Measurements from ENCODE around the gene FMNL2.

FMNL2 gene

GRCh38 chr2:152600697-152601096, 265.7 kb downstream of the FMNL2 start (continued):
- TF ChIP-seq ZNF518A (tag by site-specific recombination; conservative IDR thresholded peaks at IDR 0.05; ENCODE audit: low read depth), result no peak
- no peak for TF ChIP-seq ZNF155 (tag by site-specific recombination; IDR thresholded peaks at IDR 0.05)
- no peak for TF ChIP-seq ZNF791 (tag by site-specific recombination; IDR thresholded peaks at IDR 0.05)
- TF ChIP-seq ZNF707 (tag by site-specific recombination; IDR thresholded peaks at IDR 0.05), result no peak

- TF ChIP-seq TSHZ1 (tag by site-specific recombination; IDR thresholded peaks at IDR 0.05; ENCODE audit: borderline replicate concordance), result no peak
- TF ChIP-seq ZNF621 (tag by site-specific recombination; IDR thresholded peaks at IDR 0.05), result no peak
- no peak for TF ChIP-seq ZBTB48 (tag by site-specific recombination; IDR thresholded peaks at IDR 0.05)
- H3K36me3 ChIP-seq (ENCODE audit: control insufficient read depth in 2 of 2, insufficient read depth in 1 of 2, low read length in 2 of 2), result no peaks in the 10 kb centered on the region
- no peaks in the 10 kb centered on the region for H3K4me1 ChIP-seq (ENCODE audit: control insufficient read depth, insufficient read depth, low read length)
- CTCF ChIA-PET, result interaction anchor here (0.7 kb wide), 1 partner anchor 24 kb away, joined by 4 read pairs; no protein-coding TSS in a partner anchor
- H3K9me3 ChIP-seq (ENCODE audit: control insufficient read depth, insufficient read depth, low read depth, low read length), result no peaks in the 10 kb centered on the region
- H3K27ac ChIP-seq (ENCODE audit: extremely low read depth, low read depth, low read length), result no peak overlapping the region
- POLR2A ChIA-PET, result no interaction called here
- H3K4me3 ChIP-seq (ENCODE audit: low read depth, low read length), result no peak overlapping the region
Observed at GRCh38 chr2:152602750-152603149, 267.8 kb downstream of the FMNL2 start.

- no peak overlapping the region for H3K4me3 ChIP-seq (ENCODE audit: low read depth, low read length)
- H3K36me3 ChIP-seq (ENCODE audit: control insufficient read depth in 2 of 2, insufficient read depth in 1 of 2, low read length in 2 of 2), result peaks cover 0 to 3% of the 10 kb centered on the region in 2 experiments; a peak in 1 of 3 replicates
- no peak overlapping the region for H3K27ac ChIP-seq (ENCODE audit: extremely low read depth, low read depth, low read length)
- ChIA-PET CTCF (interaction anchor here (0.6 to 0.7 kb wide), 2 partner anchors 23 to 427 kb away, joined by 3 to 4 read pairs; no protein-coding TSS in a partner anchor), POLR2A (no interaction called here)
- no peaks in the 10 kb centered on the region for H3K4me1 ChIP-seq (ENCODE audit: control insufficient read depth, insufficient read depth, low read length)
- H3K9me3 ChIP-seq (ENCODE audit: control insufficient read depth, insufficient read depth, low read depth, low read length), result no peaks in the 10 kb centered on the region
- TF ChIP-seq ZNF548 (tag by site-specific recombination; IDR thresholded peaks at IDR 0.05), result no peak
- TF ChIP-seq ZSCAN30 (tag by site-specific recombination; IDR thresholded peaks at IDR 0.05), result no peak
- TF ChIP-seq SETDB1 (IDR thresholded peaks at IDR 0.05; ENCODE audit: insufficient read length, low read length), result no peak
- no peak for TF ChIP-seq ZNF660 (tag by site-specific recombination; IDR thresholded peaks at IDR 0.05)
- no peak for TF ChIP-seq ZNF362 (tag by site-specific recombination; IDR thresholded peaks at IDR 0.05)
- no peak for TF ChIP-seq ZNF692 (tag by site-specific recombination; IDR thresholded peaks at IDR 0.05)
- no peak for TF ChIP-seq ZNF23 (tag by site-specific recombination; IDR thresholded peaks at IDR 0.05; ENCODE audit: borderline replicate concordance)
- no peak for TF ChIP-seq AEBP2 (tag by site-specific recombination; IDR thresholded peaks at IDR 0.05; ENCODE audit: borderline replicate concordance)
- TF ChIP-seq ZNF585B (tag by site-specific recombination; IDR thresholded peaks at IDR 0.05), result no peak
- no peak for TF ChIP-seq ZNF707 (tag by site-specific recombination; IDR thresholded peaks at IDR 0.05)
- no peak for TF ChIP-seq ZNF501 (tag by site-specific recombination; IDR thresholded peaks at IDR 0.05)
- no peak for TF ChIP-seq ZNF423 (tag by site-specific recombination; IDR thresholded peaks at IDR 0.05)
- no peak for TF ChIP-seq ZSCAN16 (tag by site-specific recombination; IDR thresholded peaks at IDR 0.05)
- no peak for TF ChIP-seq KLF9 (tag by site-specific recombination; IDR thresholded peaks at IDR 0.05; ENCODE audit: low read depth)
- TF ChIP-seq HOXC10 (CRISPR knock-in tag; IDR thresholded peaks at IDR 0.05), result no peak
- TF ChIP-seq ZNF302 (tag by site-specific recombination; IDR thresholded peaks at IDR 0.05; ENCODE audit: low read depth), result no peak
Observed at GRCh38 chr2:152603166-152603565, 268.2 kb downstream of the FMNL2 start.

Measured in HEK293 (cell line).